ENCODE results near the gene UCK2. TPM values are rescaled to one million over a fixed set of nuclear protein-coding genes. Genes with fewer than 3 reads are reported as not detected.
A peak's percentile ranks its signal among the peaks of the same experiment; 100 is the strongest.

Gene UCK2
- total and polyA plus RNA-seq, 9 of the 15 experiments (the other 6 are each of a cell fraction or from before 2014, with no cell fraction given) = 71.6 to 145 (median 95.8) TPM

GRCh38 chr1:165853528-165854075 is 26.2 kb downstream of the UCK2 start:
- Histone ChIP-seq H3K9me3 (replicated peaks; ENCODE audit: control insufficient read depth, insufficient read depth, low read depth, low read length) (no peaks in the 10 kb centered on the region), H3K4me1 (replicated peaks in 1 of 2; ENCODE audit: control insufficient read depth in 2 of 2, insufficient read depth in 2 of 2, low read length in 2 of 2) (peaks cover 17 to 42% of the 10 kb centered on the region in 2 experiments), H2AFZ (ENCODE audit: low read depth, low read length) (no peak overlapping the region), H3K79me2 (ENCODE audit: control insufficient read depth, insufficient read depth, low read length) (peaks cover 96% of the 10 kb centered on the region), H4K20me1 (replicated peaks; ENCODE audit: control insufficient read depth, insufficient read depth, low read length) (peaks cover 35% of the 10 kb centered on the region), H3K4me3 (no peak overlapping the region), H3K27ac (ENCODE audit: extremely low read depth, low read depth, low read length) (peak overlapping the region; percentile 18; the same call in 1 of the 3 replicates), H3K36me3 (ENCODE audit: control insufficient read depth, insufficient read depth, low read length) (peaks cover 2% of the 10 kb centered on the region; the same call in 2 of the 3 replicates), H3K4me2 (ENCODE audit: insufficient read depth, low read length) (no peak overlapping the region; the same call in 1 of the 2 replicates), H3K9ac (ENCODE audit: insufficient read depth in 1 of 2, low read depth in 2 of 2, low read length in 2 of 2) (peak overlapping the region in 1 of 2 experiments; percentile 41; a peak in 1 of 4 replicates), H3K27me3 (ENCODE audit: control insufficient read depth in 2 of 2, insufficient read depth in 2 of 2, low read length in 2 of 2) (no peaks in the 10 kb centered on the region), H3K9me1 (ENCODE audit: control insufficient read depth, insufficient read depth, low read length) (peaks cover 12% of the 10 kb centered on the region)
- BruUV-seq (replicated peaks) = no TSS peak
- no peak for FAIRE-seq
- ChIA-PET CTCF (ENCODE audit: low intra/inter-chr PET ratio) (no interaction called here), POLR2A (interaction anchor here (0.6 to 4.3 kb wide), 4 partner anchors 13 to 102 kb away, joined by 4 to 24 read pairs (median 6); no protein-coding TSS in a partner anchor)
- TF ChIP-seq ZNF507 (tag; conservative IDR thresholded peaks at IDR 0.05) = no peak
- TF ChIP-seq, protein P1, sequence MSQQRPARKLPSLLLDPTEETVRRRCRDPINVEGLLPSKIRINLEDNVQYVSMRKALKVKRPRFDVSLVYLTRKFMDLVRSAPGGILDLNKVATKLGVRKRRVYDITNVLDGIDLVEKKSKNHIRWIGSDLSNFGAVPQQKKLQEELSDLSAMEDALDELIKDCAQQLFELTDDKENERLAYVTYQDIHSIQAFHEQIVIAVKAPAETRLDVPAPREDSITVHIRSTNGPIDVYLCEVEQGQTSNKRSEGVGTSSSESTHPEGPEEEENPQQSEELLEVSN (IDR thresholded peaks at IDR 0.05; ENCODE audit: borderline replicate concordance in 1 of 2, extremely low read depth in 1 of 2, insufficient read depth in 1 of 2, insufficient read length in 1 of 2, low read depth in 1 of 2, low read length in 1 of 2, poor library complexity in 1 of 2, severe bottlenecking in 1 of 2) = no peak
- TF ChIP-seq CEBPB (tag; IDR thresholded peaks at IDR 0.05) = peak; percentile 72
- TF ChIP-seq SMAD4 (CRISPR knock-in tag; conservative IDR thresholded peaks at IDR 0.05) = 0 out of 2 replicates have a peak, but pooled peaks have one; percentile 9
- TF ChIP-seq FIP1L1 (IDR thresholded peaks at IDR 0.05; ENCODE audit: low read depth, low read length, poor library complexity, severe bottlenecking) = no peak
- no peak for TF ChIP-seq ATF3 (IDR thresholded peaks at IDR 0.05)
- TF ChIP-seq ATF3 (CRISPR knock-in tag; conservative IDR thresholded peaks at IDR 0.05) = no peak
- TF ChIP-seq TSC22D4 (tag; IDR thresholded peaks at IDR 0.05) = no peak
- 81% methylated on average over 2 of the region's 2 CpGs for WGBS (ENCODE audit: insufficient coverage, low coverage, missing lambda C conversion rate)
- no peak for DNase-seq (ENCODE audit: extremely low read depth in 1 of 4, low spot score in 3 of 4)
- peak; percentile 7; the same call in 2 of the 3 replicates for ATAC-seq
- intact Hi-C loops (cut with micrococcal nuclease) (no loop called here), in situ Hi-C loops (cut with MboI) (no loop called here)

Data from K562 (cell line).